HG03108 (cell line): ENCODE data around the gene TRAF4.
"Not testable (repeated sequence)": the region's sequence is repeated elsewhere in the genome, so short reads cannot be mapped to it uniquely, and the experiment has no call there.

Experiments
- ATAC-seq: cut with Tn5 transposase; IDR thresholded peaks from one replicate; pipeline ENCODE4 v1.9.1; 2021; ENCODE audit warnings: moderate library complexity; ENCODE audit not compliant: unreplicated experiment

TRAF4 gene

DNA sequence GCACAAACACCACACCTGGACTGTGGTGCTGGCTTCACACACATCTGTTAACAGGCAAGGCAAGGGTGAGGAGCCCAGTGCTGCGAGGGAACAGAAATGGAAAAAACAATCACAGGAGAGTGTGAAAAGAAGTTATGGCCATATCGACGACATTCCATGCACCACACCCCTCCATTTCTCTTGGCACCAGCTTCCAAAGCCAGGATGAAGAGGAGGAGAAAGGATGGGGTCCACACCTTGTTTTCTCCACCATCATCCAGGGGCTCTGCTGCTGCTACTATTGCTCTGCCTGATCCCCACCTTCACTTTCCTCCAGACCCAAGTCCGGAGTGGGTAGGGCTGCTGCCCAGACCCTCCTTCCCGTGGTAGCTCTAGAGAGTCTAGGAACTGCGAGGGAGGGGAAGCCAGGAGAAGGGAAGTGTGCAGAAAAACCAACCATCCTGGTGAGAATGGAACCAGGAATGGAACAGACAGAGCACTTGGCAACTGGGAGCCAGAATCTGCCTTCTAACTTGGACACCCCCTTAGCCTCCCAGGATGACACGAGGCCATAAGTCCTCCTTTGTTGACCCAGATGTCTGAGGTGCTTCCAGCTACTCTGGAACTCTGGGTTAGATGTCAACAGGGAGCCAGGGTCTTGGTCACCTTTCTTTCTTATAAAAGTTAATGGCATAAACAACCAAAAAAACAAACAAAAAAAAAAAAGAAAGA lies 31.0 kb upstream of the TRAF4 start:
- ATAC-seq: no peak

DNA sequence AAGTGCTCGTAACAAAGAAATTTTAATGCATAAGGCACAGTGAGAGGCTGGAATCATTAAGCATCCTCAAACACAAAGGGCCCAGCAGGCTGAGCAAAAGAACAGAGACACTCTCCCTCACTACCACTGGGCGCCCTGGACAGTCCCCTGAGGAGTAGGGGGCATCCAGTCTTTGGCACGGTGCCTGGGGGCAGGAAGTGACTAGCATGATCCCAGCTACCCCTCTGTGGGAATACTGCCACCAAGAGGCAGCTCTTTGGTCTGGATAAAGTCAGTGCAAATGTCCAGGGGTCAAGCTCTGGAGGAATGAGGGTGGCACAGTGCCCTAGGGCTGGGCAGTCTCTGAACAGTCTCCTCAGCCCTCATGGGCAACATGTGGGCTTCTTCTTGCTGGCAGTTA lies 29.5 kb upstream of the TRAF4 start:
- no peak for ATAC-seq

DNA sequence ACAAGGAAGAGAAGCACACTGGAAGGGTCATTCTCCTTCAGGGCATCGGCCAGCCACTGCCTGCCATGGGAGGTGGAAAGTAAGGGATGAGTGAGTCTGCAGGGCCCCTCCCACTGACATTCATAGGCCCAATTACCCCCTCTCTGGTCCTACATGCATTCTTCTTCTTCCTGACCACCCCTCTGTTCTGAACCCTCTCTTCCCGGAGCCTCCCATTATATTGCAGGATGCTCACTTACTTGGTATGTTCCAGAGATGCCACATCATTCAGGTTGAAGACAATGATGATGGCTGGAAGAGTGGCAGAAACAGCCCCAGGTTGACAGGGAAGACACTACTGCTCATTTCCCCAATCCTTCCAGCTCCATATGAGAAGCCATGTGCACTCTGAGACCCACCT lies 28.6 kb upstream of the TRAF4 start:
- ATAC-seq: no peak

DNA sequence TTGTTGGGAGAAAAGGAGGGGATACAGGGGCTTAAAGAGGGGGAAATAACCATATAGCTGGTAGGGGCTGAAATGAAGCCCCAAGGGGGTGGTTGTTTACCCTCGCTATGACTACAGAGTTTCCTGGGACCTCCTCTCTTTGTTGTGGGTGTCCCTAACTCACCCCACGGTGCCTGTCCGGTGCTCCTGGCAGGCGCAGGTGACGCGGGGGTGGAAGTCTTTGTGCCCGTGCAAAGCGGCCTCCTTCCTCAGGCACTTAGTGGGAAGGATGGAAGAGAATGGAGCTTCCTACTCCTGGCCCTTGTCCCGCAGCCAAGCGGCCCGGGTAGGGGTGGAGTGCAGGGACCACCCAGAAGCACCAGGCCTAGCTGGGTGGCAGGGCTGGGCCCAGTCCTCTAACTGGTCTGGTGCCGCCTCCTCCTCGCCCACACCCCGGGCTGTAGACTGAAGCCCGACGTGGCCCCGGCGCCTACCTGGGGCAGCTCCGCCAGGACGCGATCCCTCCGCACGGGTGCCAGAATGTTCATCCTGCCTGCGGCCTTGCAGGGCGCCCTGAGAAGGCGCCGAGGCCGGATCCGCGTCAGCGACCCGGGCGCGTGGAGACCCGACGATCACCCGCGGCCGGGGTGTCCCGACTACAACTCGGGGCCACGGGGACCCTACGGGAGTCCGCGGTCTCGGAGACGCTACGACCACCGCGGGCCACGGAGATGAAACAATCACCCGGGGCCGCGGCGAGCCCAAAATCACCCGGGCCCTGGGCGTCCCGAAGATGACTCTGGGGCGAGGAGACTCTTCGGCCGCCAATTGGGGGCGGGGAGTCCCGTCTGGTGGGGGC lies 26.9 kb upstream of the TRAF4 start:
- no peak for ATAC-seq

DNA sequence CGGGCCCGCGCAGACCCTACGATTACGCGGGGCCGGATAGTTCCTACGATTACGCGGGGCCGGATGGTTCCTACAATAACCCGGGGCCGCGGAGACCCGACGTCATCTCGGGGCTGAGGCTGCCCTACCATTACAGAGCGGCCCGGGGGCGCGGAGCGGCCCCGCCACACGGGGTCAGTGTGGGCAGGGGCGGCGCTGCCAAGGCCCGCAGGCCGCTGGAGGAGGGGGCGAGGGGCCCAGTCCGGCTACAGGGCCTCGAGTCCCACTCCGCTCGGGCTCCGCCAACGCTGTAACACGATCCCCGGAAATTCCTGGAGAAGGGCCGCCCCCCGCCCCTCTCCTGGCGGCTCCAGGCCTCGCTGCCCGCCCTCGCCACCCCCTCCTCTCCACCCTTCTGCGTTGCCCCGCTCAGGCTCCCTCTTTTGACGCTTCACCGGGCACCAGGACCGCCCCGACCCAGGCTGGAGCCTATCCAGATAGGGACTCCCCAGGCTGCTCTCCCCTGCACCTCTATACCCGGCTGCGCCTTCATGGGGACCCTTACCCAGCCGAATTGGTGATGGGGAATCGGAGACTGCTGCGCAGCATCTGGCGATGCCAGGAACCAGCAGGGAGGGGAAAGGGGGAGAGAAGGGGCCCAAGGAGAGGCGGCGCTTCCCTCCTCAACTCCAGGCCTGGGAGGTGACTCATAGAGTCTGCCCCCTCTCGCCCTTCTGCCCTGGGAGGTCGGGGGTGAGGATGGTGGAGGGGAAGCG lies 26.1 kb upstream of the TRAF4 start, which contains the start of gene RAB34:
Gene RAB34, minus strand, starts transcription at position 291 of the 755 bp plus-strand sequence. CDS start 602 bp downstream, outside the sequence.
- no peak for ATAC-seq

DNA sequence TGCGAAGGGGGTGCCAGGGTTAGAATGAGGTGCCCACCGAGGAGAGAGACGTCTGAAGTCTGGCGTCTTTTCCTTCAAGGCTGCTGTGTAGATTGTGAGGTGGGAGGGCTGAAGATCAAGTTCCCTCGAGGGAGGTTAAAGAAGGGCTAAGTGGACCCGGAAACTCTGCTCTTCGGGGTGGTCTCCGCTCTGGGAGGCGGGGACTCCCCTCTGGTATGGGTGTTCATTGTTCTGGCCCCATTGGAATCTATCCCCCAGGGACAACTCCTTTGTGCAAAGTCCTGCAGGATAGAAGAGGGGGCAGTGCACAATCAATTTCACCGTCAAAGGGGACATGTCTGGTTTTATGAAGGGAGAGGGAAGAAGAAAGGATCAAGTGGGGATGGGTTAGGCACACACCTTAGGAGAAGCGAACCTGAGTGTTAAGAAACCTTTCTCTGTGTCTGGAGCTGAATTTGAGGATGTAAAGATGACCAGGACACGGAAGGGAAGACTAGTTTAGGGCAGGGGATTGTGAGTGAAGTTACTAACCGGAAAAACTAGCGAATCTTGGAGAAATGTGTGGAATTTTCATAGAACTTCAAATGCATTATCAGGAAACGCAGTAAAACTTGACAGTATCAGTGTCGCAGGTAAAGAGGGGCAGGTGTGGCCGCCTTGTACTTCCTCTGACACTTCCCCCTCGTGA lies 25.3 kb upstream of the TRAF4 start:
- ATAC-seq: no peak

DNA sequence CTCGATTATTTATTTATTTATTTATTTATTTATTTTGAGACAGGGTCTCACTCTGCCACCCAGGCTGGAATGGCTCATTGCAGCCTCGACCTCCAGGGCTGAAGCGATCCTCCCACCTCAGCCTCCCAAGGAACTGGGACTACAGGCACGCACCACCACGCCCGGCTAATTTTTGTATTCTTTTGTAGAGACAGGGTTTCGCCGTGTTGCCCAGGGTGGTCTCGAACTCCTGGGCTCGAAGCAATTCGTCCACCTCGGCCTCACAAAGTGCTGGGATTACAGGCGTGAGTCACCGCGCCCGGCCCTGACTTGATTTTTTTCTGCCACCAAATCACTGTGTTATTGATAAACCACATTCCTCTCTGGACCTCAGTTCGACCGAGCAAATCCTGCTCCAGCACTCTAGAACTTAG lies 24.8 kb upstream of the TRAF4 start:
- ATAC-seq: no peak

DNA sequence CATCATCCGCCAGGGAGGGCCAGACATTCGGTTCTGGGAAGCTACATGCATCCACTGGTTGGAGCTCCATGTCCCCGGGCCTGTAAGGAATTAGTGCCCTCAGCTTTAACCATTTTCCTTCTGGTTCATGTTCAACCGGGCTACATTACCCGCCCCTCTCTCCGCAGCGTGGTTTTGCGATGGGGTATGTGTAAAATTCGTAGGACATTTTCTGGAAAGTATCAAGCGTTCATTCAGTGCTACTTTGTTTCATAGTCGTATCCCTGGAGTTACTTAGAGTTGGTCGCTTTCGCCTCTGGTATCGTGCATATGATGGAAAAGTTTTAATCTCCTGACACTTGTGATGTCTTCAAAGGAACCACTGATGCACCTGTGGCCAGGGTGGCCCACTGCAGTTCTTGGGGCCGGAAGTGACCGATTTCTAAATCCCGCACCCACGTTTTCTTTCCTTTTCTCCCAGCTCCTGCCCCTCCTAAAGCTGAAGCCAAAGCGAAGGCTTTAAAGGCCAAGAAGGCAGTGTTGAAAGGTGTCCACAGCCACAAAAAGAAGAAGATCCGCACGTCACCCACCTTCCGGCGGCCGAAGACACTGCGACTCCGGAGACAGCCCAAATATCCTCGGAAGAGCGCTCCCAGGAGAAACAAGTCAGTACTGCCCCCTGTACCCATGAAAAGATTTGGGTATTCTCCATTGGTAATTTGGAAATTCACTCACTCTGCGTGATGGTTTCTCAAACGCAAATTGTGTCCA lies 23.4 kb upstream of the TRAF4 start:
- ATAC-seq: no peak

DNA sequence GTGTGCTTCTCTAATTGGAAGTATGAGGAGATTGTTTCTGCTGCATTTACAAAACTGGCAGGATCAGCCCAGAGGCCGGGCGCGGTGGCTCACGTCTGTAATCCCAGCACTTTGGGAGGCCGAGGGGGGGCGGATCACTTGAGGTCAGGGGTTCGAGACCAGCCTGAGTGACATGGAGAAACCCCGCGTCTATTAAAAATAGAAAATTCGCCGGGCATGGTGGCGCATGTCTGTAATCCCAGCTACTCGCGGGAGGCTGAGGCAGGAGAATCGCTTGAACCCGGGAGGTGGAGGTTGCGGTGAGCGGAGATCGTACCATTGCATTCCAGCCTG lies 22.8 kb upstream of the TRAF4 start:
- ATAC-seq: not testable (repeated sequence)

DNA sequence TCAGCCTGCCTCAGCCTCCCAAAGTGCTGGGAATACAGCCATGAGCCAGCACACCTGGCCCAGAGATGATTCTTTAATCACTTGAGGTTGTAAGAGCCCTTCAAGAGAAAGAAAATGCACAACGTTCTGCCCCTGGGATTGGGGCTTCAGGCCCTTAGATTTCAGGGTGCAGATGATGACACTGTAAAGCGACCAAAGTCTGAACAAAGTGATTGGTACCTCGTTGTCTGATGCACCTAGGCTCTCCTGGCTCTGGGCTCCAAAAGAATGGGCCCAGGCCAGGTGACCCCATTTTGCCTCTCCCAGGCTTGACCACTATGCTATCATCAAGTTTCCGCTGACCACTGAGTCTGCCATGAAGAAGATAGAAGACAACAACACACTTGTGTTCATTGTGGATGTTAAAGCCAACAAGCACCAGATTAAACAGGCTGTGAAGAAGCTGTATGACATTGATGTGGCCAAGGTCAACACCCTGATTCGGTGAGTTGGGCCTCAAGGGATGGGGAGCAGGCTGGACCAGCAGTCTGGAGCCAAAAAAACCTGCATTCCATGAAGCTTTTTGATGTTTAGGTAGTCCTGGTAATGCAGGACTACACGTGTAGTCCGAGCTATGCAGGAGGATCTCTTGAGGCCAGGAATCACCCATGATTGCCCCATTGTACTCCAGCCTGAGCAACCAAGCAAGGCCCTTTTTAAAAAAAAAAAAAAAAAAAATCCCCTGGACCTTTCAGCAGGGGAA lies 21.2 kb upstream of the TRAF4 start:
- ATAC-seq: no peak

DNA sequence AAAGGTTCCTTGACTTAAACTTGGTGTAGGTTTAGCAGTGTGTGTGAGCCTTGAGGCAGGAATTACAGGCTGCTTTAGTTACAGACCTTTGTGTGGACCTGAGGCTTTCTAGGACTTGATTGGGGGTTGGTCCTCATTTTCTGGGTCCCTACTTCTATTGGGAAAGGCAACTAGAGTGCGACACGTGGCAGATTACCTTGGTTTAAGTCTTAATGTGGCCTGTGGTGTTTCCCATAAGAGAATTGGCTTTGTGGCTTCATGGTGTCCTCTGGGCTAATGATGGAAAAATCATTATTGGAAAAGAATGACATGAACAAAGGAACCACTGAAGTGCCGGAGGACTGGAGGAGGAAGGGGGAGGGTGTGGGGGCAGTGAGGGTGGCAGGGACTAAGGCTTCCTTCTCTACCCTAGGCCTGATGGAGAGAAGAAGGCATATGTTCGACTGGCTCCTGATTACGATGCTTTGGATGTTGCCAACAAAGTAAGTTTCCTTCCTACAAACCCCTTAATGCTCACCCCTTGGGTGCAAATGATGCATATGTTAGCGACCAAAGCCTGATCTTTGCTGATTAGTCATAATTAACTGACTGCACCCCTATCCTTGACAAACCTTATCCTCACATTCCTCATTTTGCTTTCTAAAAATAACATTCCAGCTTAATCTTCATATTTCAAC lies 20.5 kb upstream of the TRAF4 start:
- no peak for ATAC-seq

DNA sequence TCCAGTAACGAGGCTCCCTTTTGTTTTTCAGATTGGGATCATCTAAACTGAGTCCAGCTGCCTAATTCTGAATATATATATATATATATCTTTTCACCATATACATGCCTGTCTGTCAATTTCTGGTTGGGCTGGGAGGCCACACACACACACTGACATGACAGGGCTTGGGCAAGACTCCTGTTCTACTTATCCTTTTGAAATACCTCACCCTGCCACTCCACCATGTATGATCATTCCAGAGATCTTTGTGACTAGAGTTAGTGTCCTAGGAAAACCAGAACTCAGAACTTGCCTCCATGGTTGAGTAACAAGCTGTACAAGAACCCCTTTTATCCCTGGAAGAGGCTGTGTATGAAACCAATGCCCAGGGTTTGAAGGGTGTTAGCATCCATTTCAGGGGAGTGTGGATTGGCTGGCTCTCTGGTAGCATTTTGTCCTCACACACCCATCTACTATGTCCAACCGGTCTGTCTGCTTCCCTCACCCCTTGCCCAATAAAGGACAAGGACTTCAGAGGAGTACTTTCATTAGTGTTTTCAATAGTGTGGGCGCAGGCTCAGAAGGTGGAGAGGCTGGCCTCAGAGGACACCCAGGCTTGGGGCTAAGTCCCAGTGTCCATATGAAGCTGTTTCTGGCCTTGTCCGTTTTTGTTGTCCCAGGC lies 19.8 kb upstream of the TRAF4 start:
- not testable (repeated sequence) for ATAC-seq

DNA sequence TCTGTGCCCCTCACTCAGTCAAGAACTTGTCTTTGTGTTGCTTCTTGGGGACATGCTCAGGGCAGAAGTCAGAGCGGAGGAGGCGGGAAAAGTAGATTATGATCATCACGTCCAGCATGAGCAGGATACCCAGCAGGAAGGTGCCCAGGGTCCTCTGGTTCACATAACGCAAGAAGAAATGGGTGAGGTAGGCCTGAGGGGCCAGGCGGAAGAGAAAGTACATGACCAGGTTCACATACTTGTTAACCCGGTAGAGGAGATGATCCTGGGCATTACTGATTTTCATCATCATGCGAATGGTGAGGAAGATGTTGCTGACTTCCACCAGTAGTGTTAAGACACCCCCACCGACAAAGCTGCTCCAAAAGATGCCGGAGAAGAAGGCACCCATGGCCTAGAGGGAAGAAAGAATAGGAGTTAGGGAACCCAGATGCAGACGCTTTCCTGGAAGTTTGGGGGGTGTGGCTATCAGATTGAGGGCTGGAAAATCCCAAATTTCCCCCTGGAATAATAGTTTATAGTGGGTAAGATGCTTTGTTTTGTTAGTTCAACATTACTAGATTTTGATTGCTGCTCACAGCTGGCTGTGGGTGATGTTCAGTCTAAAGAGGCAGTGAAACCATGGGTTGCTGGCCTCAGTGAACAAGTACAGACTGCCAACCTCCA lies 19.2 kb upstream of the TRAF4 start:
- ATAC-seq: no peak

DNA sequence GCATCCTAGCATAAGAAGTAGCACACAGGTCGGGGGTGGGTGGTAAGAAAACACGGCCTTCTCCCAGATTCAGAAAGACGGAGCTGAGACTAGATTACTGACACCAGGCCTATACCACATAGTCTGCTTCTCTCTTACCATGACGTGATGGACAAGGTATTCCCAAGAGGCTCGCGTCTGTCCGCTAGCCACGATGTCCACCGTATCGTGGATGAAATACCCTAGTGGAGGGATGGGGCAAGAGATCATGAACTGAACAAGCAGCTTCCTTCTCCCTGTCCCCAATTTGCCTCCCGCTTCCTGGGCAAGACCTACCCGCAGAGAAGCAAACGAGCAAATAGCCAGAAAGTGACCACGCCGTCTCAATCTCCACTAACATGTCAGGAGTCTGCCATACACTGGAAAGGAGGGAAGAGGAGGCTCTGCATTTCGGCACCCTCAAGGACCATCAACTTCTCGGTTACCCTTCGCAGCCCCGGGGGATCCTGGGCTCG lies 18.6 kb upstream of the TRAF4 start:
- ATAC-seq: no peak

DNA sequence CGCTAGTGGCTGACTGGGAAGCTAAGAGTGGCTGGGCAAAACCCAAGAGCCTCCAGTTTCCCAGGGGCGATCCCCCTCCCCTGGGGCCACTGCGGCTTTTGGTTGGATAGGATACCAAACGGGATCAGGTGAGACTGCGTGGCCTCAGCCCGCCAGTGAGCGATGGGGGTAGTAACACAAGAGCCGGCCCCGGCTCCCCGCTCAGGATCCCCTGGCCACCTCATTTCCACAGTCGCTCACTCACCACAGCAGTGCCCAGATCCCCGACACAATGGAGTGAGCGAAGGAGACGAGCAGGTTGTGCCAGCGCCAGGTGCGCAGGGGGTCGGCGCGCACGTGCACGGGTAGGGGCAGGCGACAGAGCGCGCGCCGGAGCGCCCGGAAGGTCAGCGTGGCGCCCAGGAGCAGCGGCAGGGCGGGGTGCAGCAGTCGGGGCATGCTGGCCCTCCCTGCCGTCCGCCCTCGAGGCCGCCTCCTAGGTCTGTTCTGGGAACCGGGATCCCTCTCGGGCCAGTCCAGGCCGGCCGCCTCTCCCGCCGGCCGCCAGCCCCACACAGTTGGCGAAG lies 18.1 kb upstream of the TRAF4 start:
- ATAC-seq: no peak

DNA sequence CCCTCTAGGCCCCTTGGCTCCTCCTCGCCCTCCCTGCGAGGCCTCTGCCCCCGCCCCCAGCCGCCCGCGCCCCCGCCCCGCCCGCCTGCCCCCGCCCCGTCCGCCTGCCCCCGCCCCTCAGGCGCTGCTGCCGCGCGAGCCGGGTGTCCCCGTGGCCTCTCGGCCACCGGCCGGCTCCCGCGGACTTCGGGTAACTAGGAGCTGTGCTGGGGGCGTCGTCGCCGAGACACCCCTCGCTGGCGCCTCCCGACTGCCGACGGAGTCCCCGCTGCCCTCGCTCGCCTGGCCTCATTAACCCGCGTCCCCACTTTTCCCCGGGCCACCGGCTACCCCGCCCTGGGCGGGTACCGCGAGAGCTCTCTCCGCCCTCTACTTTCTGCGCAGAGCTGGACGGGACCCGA lies 17.6 kb upstream of the TRAF4 start, which contains the start of gene TLCD1:
Gene TLCD1, minus strand, starts transcription at position 8 of the 401 bp plus-strand sequence. CDS start 136 bp downstream, outside the sequence.
- ATAC-seq: no peak
